Smooth muscle cell of the brain vasculature (primary cell): ENCODE data around the gene AKR1C1.
"Not testable (repeated sequence)": the region's sequence is repeated elsewhere in the genome, so short reads cannot be mapped to it uniquely, and the experiment has no call there.

ENCODE experiments used
- DNase-seq: peaks from one replicate; pipeline ENCODE4 v3.0.0-alpha.2; 2012; ENCODE audit warnings: low read depth, low spot score

AKR1C1 gene

DNA sequence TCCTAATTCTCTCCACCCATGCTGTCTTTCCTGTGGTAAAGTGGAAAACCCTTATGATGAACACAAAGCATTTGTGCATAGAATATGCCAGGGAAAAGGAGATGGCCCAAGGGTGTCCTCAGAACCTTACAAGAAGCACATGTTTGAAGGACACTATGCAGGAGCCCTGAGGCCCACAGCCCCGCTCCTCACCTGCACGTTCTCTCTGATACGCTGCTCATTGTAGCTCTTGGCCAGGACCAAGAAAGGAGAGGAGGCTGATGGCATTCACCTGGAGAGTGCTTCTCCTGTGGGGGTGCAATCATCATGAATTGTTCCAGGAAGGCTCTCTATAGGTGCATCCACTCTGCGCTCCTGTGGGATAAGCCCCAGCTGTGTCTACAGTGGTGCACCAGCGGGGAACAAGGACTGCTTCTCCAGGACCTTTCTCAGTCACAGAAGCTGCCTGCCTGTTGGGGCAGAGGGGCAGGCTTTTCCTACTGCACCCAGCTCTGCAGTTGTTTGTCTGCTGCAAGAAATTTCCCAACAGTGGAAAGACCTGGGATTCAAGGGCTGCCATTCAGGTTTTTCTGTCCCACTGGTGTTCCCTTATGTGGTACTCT lies 20.5 kb downstream of the AKR1C1 start:
- DNase-seq = no peak

DNA sequence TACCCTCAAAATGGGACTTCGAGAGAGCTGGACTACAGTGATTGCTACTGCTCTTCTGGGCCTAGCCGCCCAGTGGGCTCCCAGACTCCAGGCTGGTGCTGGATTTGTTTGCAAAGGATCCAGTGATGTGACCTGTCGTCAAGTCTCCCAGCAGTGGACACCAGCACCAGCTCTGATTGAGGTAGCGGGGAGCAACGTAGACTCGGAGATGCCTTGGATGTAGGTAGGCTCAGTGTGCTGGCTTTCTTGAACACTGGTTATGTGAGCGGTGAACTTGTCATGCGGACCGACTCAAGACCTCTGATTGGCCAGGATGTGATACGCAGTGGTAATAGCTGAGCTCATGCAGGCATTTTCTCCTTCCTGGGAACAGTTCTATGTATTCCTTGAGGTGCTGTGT lies 21.0 kb downstream of the AKR1C1 start:
- DNase-seq = no peak

GRCh38 chr10:4984971-4985594 lies 21.9 kb downstream of the AKR1C1 start:
- no peak for DNase-seq

DNA sequence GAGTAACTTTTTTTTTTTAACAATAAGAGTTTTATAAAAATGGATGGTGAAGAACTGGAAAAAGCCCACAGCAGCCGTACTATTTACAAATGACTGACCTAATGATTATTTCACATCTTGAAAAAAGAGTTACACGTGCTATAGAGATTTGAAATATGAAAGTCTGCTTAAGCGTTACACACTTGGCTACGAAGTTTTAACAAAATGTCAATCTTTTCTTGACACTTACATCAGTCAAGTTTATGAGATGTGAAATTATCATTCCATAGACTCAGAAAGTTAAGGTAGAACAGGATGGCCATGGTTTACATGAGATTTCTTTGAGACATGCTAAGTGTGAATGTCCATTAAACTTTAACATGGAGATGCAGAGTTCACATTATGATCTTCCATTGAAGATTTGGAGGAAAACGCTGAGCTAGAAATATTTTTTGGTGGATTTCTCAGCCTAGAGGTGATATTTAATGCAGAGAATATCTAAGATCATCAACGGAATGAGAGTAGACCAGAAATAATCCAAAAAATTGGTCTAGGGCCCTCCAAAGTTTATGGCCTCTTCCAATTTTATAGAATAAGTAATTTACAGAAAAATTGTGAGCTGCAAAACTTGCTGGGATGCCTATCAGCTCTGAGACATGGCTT lies 24.9 kb downstream of the AKR1C1 start:
- DNase-seq = not testable (repeated sequence)

GRCh38 chr10:4990217-4990616 lies 27.0 kb downstream of the AKR1C1 start:
- no peak for DNase-seq

DNA sequence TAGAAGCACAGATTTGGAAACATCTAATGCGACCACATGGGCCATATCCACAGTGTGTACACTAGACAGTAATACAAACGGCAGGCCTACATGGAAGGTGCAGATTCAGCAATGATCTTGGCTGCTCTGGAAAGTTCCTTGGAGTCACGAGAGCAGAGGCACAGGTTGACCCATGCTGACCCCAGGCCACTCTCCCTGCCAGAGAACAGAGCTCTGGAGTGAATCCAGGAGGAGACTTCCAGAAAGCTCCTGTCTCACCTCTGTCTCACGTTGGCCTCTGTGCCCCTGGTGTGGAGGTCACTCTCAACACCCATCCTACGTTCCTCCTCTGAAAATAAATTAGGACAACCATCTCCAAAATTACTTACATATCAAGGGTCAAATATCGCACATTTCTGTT lies 28.2 kb downstream of the AKR1C1 start:
- DNase-seq = not testable (repeated sequence)

- not testable (repeated sequence) for DNase-seq
Measured at GRCh38 chr10:4992564-4992963, 29.3 kb downstream of the AKR1C1 start.

GRCh38 chr10:4994260-4994659 lies 31.0 kb downstream of the AKR1C1 start:
- not testable (repeated sequence) for DNase-seq

DNA sequence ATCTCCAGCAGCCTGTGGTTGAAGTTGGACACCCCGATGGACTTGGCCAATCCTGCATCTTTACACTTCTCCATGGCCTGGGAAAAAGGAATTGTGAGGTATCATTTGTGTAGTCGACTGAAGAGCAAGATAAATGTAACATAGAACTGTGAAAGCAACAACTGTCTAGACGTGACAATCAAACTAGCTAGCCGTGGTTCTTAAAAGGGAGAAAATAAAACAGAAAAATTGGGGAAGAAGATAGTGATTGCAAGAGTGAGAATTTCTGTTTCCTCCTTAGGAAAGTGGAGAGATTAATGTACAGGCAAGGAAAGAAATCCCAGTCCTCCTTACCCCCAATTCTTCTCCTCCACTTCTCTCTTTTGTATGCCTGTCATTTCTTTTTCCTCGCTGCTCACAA lies 35.5 kb downstream of the AKR1C1 start:
- no peak for DNase-seq

DNA sequence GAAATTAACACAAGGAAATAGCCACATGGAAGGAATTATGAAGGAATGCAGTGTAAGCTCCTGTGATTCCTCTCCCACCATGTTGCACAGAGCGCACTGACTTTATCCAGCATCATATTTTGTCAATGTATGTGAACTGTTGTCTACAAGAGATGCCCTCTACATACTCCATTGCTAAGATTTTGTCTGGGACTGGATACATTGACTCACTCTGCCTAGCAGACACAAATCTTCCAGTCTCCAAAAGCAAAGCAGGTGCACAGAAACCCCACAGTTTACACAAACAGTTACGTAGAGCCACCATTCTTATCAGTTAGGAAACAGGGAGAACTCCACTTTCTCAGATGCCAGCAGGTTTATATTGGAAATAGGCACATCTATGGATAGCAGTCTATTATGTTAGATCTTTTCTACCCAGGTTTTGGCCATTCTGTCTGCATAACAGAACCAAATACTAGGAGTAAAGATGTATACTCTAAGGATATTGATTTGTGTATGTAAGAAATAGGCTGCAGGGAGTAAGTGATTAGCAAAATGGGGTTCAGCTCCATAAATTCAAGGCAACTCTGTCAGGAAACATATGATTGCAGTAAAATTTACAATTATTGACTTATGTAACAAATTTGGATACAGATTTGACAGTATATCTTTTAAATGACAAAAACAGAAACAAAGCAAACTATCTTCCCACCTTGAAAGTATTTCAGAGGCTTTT lies 39.0 kb downstream of the AKR1C1 start:
- no peak for DNase-seq

DNA sequence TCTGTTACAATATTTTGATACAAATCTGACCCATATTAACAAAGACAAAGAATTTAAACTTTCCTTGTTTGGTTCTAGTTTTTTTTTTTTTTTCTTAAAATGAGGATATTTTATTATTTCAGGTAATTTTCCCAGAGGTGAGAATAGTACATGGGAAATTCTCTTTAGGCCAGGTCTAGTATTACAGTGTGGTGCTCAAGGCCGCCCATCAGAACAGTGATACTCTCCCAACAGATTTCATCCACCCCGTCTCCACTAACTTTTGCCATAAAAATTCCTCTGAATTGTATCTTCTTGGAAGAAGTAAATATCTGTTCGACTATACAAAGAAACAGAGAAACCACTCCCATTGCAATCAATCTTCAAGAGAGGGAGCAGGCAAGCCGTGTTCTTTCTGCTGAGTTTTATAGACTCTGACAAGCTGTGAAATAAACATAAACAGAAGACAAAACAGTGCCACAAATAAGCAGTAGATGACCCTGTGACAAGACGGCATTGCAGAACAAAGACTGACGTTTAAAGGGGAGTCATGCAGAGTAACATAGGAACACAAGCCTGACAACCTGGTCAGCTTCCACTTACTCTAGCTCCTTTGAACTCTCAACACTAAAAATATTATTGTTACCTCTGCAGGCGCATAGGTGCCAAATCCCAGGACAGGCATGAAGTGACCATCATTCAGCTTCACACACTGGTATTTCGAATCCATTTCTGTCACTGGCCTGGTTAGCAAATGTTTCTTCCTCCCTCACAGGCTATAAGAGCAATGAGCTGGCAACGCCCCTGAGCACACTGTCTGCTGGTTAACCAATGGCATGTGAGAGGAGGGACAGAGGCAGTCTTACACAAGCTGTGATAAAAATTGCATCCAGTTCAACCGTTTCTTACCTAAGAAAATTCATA lies 40.2 kb downstream of the AKR1C1 start, which contains the start of gene AKR1C2:
Gene AKR1C2, minus strand, starts transcription at position 731 of the 903 bp plus-strand sequence. Its CDS starts 22 bp downstream, at position 709.
- not testable (repeated sequence) for DNase-seq

- not testable (repeated sequence) for DNase-seq
Measured at GRCh38 chr10:5004030-5004385, 40.8 kb downstream of the AKR1C1 start.

GRCh38 chr10:5004501-5004900 lies 41.3 kb downstream of the AKR1C1 start:
- DNase-seq = not testable (repeated sequence)

DNA sequence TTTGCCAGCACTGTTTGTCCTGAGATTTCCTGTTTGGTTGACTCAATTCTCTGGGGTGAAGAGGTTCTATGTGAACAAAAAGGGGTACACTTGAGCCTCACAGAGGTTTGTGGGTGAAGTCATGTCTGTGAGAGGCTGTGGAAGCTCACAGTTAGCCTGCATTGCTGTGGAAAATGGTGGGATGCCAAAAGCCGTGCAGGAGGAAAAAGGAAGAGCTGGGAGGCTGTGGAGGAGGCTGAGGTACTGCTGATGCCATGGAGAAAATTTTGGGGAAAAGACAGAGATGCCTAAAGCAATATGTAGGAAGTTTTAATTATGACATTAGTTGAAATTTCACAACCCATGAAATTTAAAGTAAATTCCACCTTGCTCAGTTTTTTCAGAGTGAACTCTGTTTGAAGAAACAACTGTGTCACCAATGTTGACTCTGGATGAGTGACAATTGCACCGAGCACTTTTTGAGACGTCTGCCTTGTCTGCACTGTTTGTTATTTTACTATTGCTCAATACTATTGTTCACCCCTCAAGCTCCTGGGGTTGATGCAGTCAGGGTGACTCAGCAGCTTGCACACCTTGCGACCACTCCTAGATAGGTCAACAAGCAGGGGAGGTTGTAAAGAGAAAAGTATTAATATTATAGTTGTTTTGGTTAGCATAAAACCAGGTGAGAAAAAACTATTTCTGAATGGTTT lies 45.8 kb downstream of the AKR1C1 start:
- not testable (repeated sequence) for DNase-seq

DNA sequence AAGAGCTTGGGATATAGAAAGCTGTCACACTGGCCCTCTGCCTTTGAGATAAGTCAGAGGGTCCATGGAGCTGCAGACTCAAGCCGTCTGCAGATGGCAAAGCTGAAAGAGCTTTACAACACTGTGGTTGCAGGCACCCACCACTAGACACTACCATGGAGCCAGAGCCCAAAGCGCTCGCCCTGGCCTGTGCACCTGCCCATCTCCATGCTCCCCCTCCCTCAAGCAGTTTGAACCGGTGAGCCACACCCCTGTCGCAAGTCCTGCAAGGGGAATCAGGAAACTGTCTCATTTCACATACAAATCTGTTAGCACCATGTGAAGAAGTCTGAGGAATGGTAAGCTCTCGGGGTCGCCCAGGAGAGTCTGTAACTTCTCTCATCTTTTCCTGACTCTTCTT lies 46.8 kb downstream of the AKR1C1 start:
- not testable (repeated sequence) for DNase-seq

DNA sequence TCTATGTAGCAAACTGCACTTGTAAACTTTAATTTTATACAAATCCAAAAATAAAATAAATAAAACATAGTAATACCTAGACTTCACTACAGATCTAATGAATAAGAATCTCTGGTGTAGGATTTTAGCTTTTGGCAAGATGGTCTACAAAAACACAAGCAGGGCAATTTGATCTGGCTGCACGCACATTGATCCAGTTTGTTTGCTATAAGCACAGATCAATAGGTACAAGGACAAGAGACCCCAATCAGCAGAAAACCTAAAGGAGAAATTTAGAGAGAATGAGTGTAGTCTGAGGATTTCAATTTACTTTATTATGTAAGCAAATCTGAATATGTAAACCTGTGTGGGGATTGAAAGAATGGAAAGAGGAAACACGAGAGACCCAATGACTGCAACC lies 48.2 kb downstream of the AKR1C1 start:
- DNase-seq = not testable (repeated sequence)

DNA sequence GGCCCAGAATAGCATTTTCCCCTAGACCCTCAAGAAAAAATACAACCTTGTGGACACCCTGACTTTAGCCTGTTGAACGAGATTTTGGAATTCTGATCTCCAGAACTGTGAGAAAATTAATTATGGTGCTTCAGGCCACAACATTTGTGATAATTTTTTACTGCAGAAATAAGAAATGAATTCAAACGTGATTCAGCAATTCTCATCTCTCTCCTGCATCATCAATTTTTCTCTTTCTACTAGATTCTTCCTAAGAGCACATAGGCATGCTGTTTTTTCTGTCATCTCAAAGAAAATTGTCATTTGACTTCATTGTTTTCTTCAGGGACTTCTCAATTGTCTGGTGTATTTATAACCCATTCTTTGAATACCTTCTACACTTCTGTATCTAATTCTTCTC lies 49.4 kb downstream of the AKR1C1 start:
- no peak for DNase-seq

DNA sequence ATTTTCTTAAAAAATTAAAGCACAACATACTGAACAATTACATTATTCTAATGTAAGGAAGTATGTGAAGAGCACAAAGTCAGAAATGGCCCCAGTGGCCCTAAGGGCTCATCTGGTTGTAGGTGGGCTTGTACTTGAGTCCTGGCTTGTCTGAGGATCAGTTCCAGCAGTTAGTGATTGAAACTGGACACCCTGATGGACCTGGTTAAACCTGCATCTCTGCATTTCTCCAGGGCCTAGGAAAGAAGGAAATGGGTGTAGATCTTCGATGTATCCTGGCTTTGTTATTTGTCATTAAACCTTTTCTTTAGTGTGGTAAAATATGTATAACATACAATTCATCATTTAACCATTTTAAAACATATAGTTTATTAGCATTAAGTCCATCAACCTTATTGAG lies 50.2 kb downstream of the AKR1C1 start:
- DNase-seq = no peak

- not testable (repeated sequence) for DNase-seq
Measured at GRCh38 chr10:5014200-5014910, 51.1 kb downstream of the AKR1C1 start.

GRCh38 chr10:5014936-5015335 lies 51.7 kb downstream of the AKR1C1 start:
- no peak for DNase-seq
